HG02852 (cell line): ENCODE results near the gene FLRT2.

Experiments used
- ATAC-seq: cut with Tn5 transposase; IDR thresholded peaks from one replicate; pipeline ENCODE4 v1.9.1; 2021; ENCODE audit warnings: mild to moderate bottlenecking, moderate library complexity; ENCODE audit not compliant: unreplicated experiment

The FLRT2 gene

DNA sequence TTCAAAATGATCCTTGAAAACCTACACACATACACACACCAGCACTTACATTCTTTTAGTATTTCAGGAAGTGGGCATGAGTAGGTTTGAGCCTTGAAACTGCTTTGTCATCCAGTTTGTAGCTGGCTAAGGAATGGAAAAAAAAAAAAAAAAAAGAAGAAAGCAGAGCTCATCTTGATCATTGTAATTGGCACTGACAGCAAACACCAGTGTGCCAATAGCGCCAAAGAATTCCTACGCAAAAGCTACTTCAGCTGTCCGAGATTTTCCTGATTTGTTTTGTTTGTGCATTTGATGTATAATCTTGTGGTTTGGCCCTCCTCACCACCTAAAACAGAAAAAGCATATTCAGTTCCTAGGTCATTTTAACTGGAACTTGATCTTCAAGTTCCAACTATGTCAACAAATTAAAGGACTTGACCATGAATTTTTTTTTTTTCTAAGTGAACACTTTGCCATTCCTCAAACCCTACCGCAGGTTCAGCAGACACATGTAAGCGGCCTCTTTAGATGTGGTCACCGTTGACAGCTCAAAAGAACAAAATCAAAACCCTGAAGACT is 57.3 kb downstream of the FLRT2 start:
- ATAC-seq, result no peak

DNA sequence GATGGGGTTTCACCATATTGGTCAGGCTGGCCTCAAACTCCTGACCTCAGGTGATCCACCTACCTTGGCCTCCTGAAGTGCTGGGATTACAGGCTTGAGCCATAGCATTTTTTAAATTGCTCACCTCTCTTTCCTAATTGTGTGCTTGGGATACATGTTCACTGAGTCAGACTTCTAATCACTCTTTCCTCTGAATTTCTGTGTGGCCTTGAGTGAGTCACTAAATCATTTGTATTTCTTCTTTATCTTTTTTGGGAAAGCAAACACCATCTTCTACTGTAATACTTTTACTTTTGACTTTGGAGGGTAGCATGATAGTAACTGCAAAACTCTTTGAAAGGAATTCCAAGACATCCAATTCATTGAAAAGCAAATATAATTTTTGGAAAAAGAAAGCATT is 60.8 kb downstream of the FLRT2 start:
- ATAC-seq, result no peak

DNA sequence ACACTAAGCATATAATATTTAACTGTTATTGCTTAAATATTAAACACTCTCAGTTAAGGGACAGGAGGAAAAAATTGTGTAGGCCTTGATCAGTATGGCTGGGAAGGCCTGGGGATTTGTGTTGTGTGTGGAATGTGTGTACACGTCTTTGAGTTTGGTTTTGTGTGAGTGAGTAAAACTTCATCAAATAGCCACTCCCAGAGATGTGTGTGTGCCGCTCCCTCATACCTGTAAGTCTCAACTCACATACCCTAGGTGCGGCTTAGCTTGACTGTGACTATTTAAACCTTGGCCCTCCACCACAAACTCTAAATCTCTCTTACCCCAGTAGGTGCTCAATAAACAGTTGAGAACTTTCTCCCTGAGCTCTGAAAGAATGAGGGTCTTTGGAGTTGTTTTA is 64.3 kb downstream of the FLRT2 start:
- no peak for ATAC-seq

DNA sequence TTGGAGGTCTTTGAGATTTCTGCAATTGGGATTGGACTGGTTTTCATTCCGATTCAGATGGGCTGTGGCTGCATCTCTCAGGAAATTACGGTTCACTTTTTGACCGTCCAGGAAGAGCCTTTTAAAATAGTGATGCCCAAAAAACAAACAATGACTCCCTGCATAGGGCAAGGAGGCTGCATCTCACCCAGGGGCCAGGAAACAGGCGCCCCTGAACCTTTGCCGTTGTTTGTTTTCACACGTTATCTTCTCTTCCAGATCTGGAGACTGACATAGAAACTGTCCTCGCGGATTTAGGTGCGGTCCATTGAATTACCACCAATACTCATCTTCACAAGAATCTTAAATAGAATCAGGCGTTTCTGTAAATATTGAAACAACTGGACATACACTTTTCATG is 66.0 kb downstream of the FLRT2 start:
- no peak for ATAC-seq

DNA sequence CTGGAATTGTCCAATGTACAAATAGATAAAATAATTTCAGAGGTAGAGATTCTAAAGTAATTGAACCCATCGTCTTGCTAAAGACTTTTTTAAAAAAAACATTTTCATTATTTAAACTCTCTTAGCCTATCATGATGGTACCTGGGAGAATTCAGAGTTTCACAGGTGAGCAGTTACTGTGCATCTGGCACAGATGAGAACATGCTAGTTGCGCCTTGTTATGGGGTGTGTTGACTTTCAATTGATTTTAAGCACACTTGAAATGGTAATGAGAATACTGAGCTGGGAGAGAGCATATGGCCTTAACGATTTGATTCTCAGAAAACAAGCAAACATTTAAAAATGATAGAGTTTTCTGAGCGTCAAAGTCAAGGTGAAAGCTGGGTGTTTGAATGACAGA is 66.6 kb downstream of the FLRT2 start:
- no peak for ATAC-seq

DNA sequence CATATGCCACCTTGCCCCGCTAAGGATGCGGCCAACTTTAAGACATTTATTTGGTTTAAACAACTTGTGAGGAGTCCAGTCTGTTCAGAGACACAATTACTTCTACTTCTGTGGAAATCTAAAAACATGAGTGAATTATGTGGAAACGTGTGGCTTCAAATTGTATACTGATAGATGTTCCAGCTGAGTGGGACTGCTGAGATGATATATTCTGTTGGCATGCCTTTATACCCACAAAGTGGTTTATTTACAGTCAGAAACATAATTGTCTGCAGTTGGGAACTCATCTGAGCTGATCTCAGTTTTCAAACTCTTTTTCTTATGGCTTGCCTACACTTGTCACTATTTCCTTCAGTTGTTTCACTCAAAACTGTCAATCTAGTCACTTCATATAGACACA is 67.8 kb downstream of the FLRT2 start:
- ATAC-seq, result no peak

DNA sequence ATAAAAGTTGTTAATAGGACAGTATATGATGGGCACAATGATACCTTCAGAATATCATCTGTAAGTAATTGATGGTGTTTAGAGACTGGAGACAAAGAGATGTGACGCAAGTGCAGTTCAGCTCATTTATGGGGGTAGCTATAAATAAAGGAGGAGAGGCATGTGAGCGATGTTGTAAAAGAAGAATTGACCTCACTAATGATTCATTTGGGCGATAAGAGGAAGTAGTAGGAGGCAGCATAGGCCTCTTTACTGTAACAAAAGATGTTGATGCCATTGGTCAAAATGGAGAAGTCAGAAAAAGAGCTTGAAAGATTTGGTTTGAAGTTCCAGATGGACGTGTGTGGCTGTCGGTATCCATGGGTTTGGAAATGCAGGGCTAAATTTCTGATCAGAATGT is 70.0 kb downstream of the FLRT2 start:
- ATAC-seq, result no peak

DNA sequence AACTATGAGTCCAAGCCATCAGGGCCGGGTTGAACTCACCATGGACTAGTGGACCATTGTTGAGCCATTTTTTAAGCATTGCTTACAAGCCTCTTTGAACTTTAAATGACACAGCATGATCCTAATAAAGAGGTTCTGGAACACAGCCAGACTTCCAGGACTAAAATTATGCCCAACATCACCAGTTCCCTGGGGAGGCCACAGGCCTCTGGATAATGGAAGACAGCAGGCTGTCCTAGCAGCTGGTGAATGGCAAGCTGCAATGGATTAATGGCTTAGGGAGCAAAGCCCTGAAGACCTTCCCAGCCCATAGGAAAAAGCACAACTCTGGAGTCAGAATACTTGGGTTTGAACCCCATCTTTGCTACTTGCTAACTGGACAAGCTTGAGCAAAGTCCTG is 71.3 kb downstream of the FLRT2 start:
- ATAC-seq, result no peak

DNA sequence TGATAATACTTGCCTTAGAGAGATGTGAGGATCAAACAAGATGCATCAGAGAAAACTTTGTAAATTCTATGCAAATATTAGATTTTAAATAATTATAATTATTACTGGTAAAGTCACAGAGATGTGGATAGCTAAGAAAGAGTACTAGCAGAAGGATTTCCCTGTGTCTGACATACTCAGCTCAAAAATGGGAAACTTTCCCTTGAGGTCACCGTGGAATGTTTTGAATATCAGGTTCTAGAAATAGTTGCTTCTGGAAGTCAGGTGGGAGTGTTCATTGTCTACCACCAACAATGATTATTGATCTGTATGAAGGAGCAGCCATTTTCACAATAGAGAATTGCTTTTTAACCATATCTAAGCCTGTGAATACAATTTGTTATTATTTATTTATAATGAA is 71.7 kb downstream of the FLRT2 start:
- no peak for ATAC-seq

DNA sequence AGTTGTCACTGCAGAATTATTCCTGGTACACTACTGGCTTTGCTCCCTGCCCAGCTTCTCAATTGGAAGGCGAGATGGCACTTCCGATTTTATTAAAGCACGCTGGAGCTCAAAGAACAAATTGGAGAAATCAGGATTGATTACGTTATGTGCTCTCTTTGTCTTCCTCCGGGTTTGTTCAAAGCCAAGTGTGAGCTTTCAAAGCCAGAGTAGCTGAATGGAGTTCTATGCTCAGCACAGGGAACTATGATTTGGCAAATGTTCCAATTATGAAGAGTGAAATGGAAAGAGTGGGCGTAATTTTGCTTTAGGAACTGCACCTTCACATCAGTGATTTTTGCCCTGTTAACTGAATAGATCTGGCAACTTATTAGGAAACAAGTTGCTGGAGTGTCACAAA is 72.4 kb downstream of the FLRT2 start:
- ATAC-seq, result no peak

DNA sequence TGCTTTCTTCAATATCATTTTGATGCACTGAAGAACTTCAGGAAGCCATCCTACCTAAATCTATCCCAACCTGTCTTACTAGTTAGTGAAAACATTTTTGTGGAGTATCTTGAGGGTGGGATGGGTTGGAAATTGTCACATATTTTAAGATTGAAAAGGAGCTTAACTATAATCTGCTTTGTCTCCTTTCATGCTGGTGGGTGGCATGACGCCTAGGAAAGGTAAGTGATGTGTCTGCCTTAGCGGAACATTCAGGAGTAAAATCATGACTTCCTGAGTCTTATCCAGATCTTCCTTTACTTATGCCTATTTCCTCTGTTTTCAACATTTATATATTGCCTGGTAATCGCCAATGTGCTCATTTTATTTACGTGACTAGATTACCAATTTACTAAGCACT is 74.1 kb downstream of the FLRT2 start:
- no peak for ATAC-seq

DNA sequence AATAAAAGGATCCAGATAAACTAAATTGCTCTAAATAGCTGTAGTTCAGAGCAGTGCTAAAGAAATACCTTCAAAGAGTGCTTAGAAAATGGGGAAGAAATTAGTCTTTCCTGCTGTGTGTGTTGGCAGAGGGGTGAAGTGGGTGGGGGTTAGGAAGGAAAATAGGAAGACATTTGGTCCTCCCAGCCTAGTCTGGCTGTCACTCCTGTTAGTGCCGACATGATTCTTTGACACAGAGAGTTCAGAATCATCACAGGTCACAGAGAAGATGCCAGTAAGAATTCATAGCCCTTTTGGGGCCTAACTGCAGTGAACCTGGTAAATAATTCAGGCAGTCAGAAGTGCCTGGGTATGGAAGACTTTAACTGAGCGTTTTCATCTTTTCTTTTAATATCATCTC is 74.8 kb downstream of the FLRT2 start:
- ATAC-seq, result no peak

DNA sequence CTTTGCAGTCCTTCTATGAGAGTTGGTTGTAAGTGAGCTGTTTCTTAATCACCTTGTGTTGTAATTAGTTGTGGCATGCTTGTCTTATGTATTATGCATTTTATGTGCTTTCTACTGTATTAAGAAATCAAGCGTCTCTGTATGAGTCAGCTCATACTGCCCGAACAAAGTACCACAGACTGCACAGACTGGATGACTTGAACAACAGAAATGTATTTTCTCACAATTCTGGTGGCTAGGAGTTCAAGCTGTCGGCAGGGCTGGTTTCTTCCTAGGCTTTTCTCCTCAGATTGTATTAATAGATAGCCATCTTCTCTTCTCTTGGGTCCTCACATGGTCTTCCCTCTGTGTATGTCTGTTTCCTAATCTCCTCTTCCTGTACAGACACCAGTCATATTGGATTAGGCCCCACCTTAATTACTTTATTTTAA is 77.7 kb downstream of the FLRT2 start:
- no peak for ATAC-seq

DNA sequence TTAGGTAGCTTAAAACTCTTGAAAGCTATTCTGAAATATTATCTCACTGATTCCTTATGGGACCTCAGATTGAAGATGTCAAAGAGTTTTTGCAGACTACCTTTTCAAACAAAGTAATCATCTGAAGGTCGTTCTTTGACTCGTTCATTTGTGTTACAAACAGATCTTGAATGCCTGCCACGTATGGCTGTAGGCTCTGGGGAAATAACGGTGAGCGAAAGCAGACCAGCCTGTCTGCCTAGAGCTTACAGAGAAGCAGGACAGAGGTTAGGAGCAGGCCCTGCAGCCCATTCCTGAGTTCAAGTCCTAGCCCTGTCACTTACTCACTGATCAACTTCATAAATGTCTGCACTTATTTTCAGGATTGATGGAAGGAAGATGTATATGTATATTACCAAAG is 83.6 kb downstream of the FLRT2 start:
- no peak for ATAC-seq

DNA sequence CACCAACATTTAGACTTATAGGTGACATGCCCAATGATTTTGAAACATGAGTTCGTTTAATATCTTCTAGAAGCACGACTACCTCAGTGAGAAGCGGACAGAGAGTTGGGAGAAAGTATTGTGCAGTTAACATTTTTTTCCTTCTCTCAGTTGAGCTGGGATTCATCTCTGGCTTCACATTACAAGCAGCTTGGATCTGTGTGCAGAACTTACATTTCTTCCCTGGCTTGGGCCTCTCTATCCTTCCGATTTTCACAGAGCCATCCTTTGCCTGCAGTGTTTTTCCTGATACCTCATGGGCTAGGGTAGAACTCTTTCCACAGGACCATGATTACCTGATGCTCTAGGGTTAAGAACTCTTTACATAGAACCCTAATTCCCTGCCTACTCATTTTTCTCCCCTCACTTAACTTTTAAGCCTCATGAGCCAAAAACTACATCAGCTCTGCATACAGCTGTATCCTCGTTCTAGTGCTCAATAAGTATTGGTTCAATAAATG is 86.5 kb downstream of the FLRT2 start:
- no peak for ATAC-seq

DNA sequence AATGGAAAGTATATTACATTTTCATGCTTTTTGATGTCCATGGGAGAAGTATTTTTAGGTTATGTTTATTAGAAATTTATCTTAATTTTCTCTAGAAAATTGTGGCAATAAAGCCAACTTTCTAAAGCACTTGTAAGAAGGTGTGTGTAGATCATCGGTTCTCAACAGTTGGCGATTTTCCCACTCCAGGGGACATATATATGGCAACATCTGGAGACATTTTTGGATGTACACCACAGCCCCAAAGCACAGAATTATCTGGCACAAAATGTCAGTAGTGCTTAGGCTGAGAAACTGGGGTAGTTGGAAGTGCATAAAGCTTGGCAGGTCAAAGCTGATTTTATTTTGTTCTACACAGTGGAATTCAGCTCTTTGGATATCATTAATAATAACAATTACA is 86.9 kb downstream of the FLRT2 start:
- ATAC-seq, result no peak

DNA sequence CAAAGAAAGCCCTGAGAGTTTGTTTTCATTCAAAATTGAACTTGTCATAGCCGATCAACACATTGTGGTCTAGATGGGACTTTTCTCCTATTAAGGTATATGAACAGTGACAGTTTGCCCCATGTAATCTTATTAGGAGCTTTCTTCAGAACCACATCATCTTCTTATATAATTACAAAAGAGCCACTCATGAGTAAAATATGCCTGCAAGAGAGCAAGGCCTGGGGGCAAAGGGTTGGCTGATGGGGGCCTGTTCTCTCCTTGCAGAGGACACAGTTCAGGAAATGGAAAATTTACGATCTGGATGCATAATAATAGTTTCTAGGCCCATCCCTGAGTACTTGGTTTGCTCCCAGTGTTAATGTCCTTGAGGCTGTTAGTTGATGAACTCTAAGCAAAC is 87.8 kb downstream of the FLRT2 start:
- no peak for ATAC-seq

DNA sequence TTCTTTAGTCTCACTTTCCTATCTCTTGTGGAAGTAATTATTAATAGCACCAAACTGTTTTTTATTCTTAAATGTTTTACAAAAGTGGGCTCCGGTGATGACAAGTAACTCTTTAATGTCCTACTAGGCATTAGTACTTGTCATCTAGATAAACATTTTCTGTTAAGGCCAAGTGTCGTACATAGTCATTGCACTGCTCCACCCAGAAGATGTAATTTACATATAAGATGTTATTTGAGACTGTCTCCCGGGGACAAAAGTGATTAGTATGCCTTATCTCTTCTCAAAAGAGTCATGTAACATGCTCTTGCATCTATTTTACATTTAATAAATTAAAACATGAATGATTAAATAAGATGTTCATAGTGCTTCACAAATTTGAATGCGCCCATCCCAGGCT is 88.4 kb downstream of the FLRT2 start:
- ATAC-seq, result no peak

DNA sequence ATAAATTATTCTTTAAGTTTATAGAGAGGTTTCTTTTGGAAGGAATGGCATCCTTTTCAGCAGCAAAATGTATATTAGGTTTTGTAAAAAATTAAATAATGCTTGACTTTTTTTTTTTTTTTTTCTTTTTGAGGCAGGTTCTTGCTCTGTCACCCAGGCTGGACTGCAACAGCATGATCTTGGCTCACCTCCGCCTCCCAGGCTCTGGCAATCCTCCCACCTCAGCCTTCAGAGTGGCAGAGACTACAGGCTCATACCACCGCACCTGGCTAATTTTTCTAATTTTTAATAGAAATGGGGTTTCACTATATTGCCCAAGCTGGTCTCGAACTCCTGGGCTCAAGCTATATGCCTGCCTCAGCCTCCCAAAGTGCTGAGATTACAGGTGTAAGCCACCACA is 89.0 kb downstream of the FLRT2 start:
- ATAC-seq, result no peak

DNA sequence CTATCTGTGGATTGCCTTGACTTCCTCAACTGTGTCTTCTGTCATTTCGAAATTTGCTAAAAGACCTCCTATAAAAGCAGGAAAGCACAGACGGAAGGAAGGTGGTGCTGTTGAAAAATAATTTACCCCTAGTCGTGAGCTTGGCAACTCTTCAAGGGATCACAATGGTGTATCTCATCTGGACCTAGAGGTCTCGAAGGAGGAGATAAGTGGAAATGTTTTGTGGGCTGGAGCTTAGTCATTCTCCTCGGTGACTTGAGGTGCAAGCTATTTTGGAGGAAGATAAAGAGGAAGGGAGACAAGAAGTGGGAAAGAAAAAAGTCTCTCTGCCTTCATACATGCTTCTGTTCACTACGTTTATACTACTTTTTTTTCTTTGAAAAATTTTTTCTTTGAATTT is 89.9 kb downstream of the FLRT2 start:
- ATAC-seq, result no peak

DNA sequence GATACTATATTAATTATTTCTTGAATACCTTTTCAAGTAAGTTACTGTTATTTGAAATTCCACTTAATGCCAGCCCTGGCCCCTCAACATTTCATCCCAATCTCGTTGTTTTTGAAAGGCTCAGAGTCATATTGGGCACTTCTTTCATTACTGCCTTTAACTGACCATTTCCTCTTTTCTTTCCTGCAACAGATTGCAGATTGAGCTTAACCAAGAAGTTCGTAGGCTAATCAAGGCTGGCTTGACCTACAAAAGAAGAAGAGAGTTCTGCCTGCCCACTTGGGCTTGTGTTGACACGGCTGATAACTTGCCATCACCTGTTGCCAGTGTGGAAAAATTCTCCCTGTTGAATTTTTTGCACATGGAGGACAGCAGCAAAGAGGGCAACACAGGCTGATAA is 91.0 kb downstream of the FLRT2 start:
- no peak for ATAC-seq

DNA sequence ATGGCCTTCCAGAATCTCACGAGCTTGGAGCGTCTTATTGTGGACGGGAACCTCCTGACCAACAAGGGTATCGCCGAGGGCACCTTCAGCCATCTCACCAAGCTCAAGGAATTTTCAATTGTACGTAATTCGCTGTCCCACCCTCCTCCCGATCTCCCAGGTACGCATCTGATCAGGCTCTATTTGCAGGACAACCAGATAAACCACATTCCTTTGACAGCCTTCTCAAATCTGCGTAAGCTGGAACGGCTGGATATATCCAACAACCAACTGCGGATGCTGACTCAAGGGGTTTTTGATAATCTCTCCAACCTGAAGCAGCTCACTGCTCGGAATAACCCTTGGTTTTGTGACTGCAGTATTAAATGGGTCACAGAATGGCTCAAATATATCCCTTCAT is 92.2 kb downstream of the FLRT2 start:
- no peak for ATAC-seq

DNA sequence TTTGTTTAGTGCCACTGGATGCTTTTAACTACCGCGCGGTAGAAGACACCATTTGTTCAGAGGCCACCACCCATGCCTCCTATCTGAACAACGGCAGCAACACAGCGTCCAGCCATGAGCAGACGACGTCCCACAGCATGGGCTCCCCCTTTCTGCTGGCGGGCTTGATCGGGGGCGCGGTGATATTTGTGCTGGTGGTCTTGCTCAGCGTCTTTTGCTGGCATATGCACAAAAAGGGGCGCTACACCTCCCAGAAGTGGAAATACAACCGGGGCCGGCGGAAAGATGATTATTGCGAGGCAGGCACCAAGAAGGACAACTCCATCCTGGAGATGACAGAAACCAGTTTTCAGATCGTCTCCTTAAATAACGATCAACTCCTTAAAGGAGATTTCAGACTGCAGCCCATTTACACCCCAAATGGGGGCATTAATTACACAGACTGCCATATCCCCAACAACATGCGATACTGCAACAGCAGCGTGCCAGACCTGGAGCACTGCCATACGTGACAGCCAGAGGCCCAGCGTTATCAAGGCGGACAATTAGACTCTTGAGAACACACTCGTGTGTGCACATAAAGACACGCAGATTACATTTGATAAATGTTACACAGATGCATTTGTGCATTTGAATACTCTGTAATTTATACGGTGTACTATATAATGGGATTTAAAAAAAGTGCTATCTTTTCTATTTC is 93.2 kb downstream of the FLRT2 start:
- ATAC-seq, result no peak
